Activated CD4-positive, CD25-positive, alpha-beta regulatory T cell (primary cell): ENCODE measurements around the gene TUBGCP6.

Source experiments
- DNase-seq, 4 experiments: peaks; one replicate each; lab custom pipeline; 2025; lab: John Stamatoyannopoulos, UW

Gene TUBGCP6

GRCh38 chr22:50226063-50226874 lies 18.6 kb downstream of the TUBGCP6 start:
- DNase-seq: no peak

GRCh38 chr22:50225200-50225969 lies 19.4 kb downstream of the TUBGCP6 start:
- no peak for DNase-seq

- no peak for DNase-seq
Measured at GRCh38 chr22:50224071-50224470, 20.8 kb downstream of the TUBGCP6 start.

GRCh38 chr22:50222508-50222907 lies 22.3 kb downstream of the TUBGCP6 start:
- DNase-seq: no peak

DNA sequence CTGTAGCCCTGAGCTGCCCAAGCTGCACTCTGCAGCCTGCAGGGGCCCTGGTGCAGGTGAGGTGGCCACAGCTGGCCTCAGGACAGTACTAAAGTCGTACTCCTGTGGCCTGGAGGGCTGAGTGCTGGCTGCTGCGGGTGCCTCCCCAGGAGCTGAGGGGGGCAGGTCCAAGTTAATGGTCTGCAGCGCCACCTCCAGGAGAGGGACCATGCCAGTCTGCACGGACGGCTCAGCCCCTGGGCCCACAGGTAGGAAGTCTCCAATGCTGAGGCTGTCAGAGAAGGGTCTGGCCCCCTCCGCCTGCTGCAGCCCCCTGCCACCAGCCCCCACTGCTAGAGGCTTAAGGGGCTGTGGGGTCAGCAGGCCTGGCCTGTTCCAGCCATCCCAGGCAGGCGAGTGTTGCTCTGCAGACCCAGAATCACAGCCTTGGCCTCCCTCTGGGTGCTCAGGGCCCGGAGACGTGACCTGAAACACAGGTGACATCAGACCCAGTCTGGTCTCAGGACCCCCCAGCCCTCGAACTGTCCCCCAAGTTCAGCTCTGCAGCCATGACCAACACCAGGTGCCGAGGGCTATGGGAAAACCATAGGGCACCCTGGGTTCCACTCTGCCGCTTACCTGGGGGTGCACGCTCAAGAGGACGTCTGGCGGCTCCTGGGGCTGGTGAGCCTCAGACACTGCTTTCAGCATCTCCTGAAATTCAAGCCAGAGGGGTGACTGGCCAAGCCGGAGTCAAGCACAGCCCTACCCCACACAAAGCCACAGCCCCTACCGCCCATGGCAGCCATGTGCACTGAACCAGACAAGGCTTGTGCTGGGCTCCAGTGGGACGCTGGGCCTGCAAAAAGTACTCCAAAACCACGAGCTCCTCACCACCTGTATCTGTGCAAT lies 23.2 kb downstream of the TUBGCP6 start:
- DNase-seq: no peak

GRCh38 chr22:50220603-50221409 lies 24.0 kb downstream of the TUBGCP6 start:
- DNase-seq: no peak

DNA sequence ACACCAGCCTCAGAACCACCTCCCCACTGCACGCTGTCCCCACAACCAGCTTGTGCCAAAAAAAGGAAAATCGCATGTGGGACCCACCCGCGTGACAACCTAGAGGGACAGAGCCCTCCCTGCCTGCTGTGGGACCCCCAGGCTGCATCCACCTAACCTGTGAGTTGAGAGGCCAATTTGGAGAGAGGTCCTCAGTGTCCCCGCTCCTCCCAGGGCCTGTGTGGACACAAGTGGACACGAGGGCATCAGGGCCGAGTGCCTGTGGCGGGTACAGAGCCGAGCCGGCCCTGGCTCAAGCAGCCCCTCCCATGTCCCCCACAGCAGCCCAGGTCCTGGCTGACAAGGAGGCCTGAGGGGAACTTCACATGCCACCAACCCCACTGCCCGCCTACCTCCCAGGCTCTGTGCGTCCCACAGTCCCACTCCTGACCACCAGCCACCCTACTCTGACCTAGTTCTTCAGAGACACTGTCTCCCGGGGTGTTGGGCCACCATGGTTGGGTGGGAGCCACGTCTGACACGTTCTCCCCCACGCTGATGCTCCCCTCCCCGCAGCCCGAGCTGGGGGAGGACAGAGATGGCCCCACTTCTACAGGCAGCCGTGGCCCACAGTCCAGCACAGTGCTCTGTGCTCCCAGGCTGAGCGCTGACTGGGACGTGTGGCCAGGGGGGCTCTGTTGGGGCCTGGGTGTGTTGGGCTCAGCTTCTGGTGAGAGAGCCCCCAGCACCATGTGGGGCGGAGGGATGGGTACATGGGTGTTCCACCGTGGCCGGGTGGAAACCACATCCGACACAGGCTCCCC lies 24.8 kb downstream of the TUBGCP6 start:
- no peak for DNase-seq

DNA sequence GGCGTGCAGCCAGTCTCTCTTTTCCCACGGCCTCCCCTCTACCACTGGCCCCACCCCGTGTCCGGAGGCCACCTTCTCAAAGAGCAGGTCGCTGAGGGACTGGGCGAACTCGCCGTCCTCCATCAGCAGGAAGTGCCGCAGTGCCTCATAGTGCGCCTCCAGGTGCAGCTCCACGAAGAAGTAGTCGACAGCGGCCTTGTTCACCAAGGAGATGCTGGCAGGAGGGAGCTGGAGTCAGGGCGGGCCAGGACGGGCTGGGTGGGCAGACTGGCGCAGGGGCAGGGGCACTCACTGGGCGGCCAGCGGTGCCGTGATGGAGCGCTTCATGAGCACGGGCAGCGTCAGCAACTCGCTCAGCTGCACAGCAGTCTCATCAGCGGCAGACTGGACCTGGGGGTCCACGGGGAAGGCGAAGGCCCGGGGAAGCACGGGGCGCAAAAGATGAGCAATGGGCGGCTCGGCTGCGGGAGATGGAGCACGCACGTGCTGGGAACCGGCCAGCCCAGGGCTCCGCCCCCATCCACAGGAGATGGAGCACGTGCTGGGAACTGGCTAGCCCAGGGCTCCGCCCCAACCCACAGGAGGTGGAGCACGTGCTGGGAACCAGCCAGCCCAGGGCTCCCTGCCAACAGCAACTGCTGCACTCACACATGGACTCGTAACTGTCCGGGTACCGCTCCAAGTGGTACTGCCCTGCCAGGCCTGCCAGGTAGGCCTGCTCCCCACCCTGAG lies 25.7 kb downstream of the TUBGCP6 start:
- no peak for DNase-seq

DNA sequence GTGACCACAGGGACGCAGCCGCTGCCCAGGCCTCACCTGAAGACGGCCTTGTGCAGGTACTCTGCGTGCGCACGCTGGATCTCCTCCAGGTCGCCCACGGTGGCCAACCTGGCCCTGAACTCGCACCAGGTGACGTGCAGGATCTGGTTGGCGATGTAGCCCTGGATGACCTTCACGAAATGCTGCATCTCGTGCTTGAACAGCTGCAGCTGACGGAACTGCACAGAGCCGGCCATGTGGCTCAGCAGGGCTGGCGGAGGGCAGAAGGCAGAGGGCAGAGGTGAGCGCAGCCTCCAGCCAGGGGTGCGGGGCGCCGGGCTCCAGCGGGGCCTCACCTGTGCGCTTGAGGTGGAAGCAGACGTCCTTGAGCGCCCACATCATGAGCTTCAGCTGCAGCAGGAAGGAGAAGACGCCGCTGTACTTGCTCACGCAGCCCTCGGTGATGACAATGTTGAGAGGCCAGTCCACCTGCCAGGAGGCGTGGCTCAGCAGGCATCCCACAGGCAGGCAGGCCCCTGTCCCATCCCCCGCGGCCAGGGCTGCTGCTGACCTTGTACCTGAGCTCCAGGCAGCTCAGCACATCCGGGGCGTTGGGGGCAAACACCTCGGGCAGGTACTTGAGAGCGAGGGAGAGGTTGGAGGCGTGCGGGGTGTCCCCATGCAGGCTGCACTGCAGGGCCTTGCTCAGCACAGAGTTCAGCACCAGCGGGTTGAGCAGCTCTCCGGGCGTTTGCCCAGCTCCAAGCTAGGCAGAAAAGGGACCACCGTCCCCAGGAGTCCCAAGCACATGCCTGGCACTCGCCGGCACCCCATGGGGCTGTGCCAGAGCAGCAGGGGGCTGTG lies 26.4 kb downstream of the TUBGCP6 start:
- DNase-seq: no peak

- no peak for DNase-seq
Measured at GRCh38 chr22:50217543-50218152, 27.2 kb downstream of the TUBGCP6 start.

DNA sequence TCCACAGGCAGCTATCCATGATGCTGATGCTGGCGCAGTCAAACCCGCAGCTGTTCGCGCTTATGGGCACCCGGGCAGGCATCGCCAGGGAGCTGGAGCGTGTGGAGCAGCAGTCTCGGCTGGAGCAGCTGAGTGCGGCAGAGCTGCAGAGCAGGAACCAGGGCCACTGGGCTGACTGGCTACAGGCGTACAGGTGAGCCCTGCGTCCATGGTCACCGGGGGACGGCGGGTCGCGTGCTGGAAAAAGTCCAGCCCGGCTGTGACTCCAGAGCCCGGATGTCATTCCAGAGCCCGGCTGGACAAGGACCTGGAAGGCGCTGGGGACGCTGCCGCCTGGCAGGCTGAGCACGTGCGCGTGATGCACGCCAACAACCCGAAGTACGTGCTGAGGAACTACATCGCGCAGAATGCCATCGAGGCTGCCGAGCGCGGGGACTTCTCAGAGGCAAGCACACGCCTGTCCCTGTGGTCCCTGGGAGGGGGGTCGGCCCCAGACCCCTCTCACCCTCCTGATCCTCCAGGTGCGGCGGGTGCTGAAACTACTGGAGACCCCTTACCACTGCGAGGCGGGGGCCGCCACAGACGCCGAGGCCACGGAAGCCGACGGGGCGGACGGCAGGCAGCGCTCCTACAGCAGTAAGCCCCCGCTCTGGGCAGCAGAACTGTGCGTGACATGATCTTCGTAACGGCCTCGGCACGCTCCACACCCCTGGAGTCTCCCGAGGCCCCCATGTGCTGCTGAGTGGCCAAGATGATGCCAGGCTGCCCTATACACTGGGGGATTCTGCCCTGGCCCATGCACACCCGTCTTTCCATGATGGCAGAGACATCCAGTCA lies 27.9 kb downstream of the TUBGCP6 start:
- no peak for DNase-seq

- DNase-seq: no peak
Measured at GRCh38 chr22:50216055-50216683, 28.7 kb downstream of the TUBGCP6 start.

- no peak for DNase-seq
Measured at GRCh38 chr22:50215297-50216054, 29.3 kb downstream of the TUBGCP6 start.

GRCh38 chr22:50213263-50213662 lies 31.6 kb downstream of the TUBGCP6 start:
- DNase-seq: no peak

- no peak for DNase-seq
Measured at GRCh38 chr22:50211147-50211546, 33.7 kb downstream of the TUBGCP6 start.

- DNase-seq: no peak
Measured at GRCh38 chr22:50210378-50211139, 34.3 kb downstream of the TUBGCP6 start.
